Glomerular visceral epithelial cell (primary cell): ENCODE measurements around the gene KSR2.
"Not testable (repeated sequence)": the region's sequence is repeated elsewhere in the genome, so short reads cannot be mapped to it uniquely, and the experiment has no call there.

Experiments
- DNase-seq: peaks from one replicate; pipeline ENCODE4 v3.0.0-alpha.2; 2016; ENCODE audit errors: extremely low spot score

KSR2 gene

DNA sequence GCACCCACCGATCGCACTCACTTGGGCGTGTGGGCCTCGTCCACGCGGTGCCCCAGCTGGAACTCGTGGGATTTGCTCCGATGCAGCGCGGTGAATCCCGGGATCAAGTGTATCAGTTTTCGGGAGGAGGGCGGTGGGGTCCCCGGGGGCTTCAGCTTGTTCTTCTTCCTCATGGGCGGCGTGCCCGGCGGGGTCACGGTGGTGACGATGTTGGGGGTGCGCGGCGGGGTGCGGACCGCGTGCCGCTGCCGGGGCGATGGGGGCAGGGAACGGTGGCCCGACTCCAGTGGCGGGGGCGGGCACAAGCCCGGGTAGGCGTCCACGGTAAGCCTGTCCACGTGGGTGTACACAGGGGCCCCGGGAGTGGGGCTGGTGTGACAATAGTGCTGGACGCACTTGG is 207.8 kb downstream of the KSR2 start:
- no peak for DNase-seq

DNA sequence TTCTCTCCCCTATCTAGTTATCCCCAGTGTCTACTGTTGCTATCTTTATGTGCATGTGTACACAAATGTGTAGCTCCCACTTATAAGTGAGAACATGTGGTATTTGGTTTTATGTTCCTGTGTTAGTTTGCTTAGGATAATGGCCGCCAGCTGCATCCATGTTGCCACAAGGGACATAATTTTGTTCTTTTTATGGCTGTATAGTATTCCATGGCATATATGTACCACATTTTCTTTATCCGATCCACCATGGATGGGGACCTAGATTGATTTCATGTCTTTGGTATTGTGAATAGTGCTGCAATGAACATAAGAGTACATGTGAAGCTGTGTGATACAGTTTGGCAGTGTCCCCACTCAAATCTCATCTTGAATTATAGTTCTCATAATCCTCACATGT is 218.1 kb downstream of the KSR2 start:
- no peak for DNase-seq

GRCh38 chr12:117749431-117749830 is 219.4 kb downstream of the KSR2 start:
- no peak for DNase-seq

GRCh38 chr12:117746358-117746757 is 222.4 kb downstream of the KSR2 start:
- DNase-seq = not testable (repeated sequence)

GRCh38 chr12:117744418-117744817 is 224.4 kb downstream of the KSR2 start:
- no peak for DNase-seq

- DNase-seq = no peak
Measured at GRCh38 chr12:117743761-117744160, 225.0 kb downstream of the KSR2 start.

GRCh38 chr12:117742721-117743120 is 226.1 kb downstream of the KSR2 start:
- no peak for DNase-seq

DNA sequence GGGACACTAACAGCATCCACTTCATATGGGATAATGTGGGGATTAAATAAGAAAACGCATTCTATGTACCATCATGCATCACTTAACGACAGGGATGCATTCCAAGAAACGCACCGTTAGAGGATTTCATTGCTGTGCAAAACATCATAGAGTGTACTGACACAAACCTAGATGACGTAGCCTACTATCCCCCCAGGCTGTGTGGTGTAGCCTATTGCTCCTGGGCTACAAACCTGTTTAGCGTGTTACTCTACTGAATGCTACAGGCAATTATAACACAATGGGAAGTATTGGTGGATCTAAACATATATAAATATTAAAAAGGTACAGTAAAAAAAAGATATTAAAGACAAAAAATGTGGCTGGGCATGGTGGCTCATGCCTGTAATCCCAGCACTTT is 230.6 kb downstream of the KSR2 start:
- no peak for DNase-seq

DNA sequence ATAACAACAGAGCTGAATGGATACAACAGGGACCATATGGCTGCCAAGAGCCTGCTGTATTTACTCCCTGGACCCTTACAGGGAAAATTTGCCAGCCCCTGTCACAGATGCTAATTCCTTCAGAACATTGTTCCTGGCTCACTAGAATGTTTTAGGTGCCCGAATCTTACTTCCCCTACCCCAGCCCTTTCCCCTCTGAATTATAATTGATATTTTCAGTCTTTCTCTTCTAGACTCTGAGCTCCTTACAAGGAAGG is 235.3 kb downstream of the KSR2 start:
- DNase-seq = no peak

DNA sequence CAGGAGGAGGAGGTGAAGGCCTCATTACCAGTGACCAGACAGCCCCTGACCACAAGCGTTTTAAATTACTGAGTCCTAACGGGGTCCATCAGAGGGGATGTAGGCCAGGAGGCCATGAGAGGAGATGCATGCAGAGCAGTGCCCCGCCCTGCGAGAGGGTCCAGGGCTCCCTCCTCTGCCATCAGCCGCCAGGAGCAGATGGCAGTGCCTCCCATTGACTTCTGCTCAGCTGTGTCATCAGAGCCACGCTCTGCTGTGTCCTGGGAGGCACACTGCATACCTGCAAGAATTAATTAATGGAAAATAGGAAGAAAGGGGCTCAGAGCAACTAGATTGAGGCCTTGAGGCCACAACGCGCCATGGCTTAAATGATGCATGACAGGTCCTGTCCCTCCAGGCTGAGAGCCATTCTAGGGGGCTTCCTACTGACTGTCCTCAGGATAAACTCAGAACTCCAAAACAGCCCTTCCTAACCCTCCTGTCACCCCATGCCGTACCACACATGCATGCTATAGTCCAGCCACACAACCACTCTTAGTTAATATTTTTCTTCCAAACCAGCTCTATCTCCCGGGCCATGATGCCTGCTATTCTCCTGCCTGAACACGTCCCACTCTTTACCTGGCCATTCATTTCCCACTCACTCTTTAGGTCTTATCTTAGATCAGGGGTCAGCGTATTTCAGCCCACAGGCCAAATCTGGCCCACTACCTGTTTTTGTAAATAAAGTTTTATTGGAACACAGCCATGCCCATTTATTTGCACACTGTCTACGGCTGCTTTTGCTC is 235.8 kb downstream of the KSR2 start:
- peak; percentile 57 for DNase-seq

DNA sequence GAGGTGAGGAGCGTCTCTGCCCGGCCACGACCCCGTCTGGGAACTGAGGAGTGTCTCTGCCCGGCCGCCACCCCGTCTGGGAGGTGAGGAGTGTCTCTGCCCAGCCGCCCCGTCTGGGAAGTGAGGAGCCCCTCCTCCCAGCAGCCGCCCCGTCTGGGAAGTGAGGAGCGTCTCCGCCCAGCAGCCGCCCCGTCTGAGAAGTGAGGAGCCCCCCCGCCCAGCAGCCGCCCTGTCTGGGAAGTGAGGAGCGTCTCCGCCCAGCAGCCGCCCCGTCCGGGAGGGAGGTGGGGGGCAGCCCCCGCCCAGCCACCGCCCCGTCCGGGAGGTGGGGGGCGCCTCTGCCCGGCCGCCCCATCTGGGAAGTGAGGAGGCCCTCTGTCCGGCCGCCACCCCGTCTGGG is 237.7 kb downstream of the KSR2 start:
- not testable (repeated sequence) for DNase-seq

DNA sequence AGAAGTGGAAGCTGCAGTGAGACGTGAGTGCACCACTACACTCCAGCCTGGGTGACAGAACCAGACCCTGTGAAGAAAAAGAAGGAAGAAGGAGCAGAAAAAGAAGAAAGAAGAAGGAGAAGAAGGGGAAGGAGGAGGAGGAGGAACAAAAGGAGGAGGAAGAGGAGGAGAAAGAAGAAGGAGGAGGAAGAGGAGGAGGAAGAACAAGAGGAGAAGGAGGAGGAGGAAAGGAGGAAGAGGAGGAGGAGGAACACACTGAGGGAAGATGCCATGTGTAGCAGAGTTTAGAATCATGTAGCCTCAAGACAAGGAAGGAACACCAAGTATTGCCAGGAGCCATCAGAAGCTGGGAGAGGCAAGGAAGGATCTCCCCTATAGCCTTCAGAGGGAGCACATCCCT is 241.5 kb downstream of the KSR2 start:
- DNase-seq = no peak

- DNase-seq = no peak
Measured at GRCh38 chr12:117724543-117724942, 244.2 kb downstream of the KSR2 start.

DNA sequence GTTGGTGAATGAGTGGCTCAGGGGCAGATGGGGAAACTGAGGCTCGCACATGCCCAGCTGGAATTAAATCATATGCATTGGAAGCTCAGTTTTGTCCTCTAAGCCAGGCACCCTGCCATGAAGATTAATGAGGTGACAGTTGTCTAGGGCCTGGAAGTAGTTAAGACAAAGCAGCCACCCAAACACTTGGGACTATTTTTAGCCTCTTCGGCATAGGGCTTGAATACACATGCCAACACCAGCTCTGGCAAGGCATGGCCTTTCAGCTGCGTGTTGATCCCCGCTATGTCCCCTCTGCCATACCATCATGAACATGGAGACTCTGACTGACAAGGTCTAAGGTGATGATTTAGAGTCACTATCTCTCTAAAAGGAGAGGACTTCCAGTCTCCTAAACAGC is 250.2 kb downstream of the KSR2 start:
- no peak for DNase-seq

DNA sequence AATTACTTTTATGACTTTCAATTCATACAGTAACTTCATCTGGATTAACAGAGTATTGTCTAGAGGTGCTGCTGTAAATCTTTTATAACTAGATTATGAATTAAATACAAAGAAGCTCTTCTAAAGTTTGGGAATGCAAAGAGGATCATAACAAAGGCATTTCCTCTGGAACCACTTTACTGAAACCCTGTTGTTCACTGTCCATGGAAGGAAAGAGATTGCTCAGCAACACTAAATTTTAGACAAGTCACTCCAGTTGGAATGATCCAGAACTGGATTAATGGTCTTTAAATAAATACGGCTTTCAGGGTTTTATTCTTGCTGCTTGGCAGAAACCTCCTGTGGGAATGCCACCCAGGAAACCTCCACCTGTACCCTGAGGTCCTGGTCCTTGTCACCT is 250.6 kb downstream of the KSR2 start:
- no peak for DNase-seq

GRCh38 chr12:117714203-117714602 is 254.6 kb downstream of the KSR2 start:
- no peak for DNase-seq

DNA sequence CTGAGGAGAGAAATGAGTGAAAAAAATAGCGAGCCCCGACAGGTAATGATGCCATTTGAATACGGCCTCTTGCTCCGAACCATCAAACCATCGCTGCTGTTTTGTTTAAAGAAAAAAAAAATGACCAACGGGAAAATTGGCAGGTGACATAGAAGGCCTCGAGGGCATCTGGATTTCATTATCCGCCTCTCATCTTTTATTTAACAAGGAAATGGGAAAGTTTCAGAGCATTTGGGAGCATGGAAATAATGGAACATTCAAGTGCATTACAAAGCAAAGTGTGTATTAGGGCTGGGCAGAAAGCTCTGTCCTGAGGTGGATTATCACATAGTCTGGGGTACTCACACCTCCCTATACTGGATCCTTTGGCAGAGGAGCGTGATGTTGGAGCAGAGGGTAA is 258.7 kb downstream of the KSR2 start:
- no peak for DNase-seq

DNA sequence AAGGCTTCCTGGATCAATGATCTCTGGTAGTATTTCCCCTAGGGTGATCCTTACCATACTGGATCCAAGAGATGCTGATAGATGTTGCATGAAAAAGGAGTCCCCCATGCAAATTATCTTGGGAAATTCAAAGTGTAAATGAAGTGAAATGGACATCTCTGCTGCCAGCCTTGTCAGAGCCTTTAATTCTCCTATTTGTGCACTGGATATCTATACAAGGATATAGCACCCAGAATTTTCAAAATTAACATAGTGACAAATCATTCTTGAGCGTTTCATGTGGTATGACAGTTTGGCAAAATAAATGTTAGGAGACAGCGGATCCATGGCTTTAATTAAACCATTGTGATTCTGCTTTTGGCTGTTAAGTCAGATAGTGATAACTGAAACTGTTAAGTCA is 260.9 kb downstream of the KSR2 start:
- DNase-seq = no peak

GRCh38 chr12:117703584-117703983 is 265.2 kb downstream of the KSR2 start:
- no peak for DNase-seq

- DNase-seq = no peak
Measured at GRCh38 chr12:117702741-117703140, 266.0 kb downstream of the KSR2 start.

GRCh38 chr12:117699575-117699974 is 269.2 kb downstream of the KSR2 start:
- DNase-seq = peak; percentile 24

DNA sequence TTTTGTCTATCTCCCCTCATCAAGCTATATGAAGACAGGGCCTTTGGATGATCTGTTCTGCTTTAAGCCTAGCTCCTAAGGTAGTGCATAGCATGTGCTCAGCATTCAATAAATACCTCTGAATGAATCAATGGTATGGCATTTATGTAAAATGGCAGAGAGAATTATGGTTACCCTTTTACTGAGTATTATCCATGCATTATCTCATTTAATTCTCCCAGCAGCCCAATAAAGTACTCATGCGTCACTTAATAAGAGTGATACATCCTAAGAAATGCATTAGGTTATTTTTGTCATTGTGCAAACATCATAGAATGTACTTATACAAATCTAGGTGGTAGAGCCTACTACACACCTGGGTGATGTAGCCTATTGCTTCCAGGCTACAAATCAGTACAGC is 269.7 kb downstream of the KSR2 start:
- no peak for DNase-seq

GRCh38 chr12:117695956-117696355 is 272.8 kb downstream of the KSR2 start:
- DNase-seq = no peak

- DNase-seq = no peak
Measured at GRCh38 chr12:117692512-117692911, 276.3 kb downstream of the KSR2 start.
